Muscle of arm (tissue), 12 donors: ENCODE results near the gene OR2G3. TPM values are rescaled to one million over a fixed set of nuclear protein-coding genes. Genes with fewer than 3 reads are reported as not detected.

ENCODE experiments used
- polyA plus RNA-seq, 12 donors: library from polyadenylated mRNA; unstranded; fragments of 120-200 nt; gene quantifications; one replicate each; pipeline ENCODE4 v1.2.1, GENCODE V29; 2013; ENCODE audit not compliant: insufficient read length in 12 of 12

Gene OR2G3
- polyA plus RNA-seq, 12 donors = not detected

Other genes starting within 250 kb of the OR2G3 start
- 1 to 10 TPM in 6 of 12 donors, under 1 TPM in 4, not detected in 2; 0.78 to 2.0 (median 1.1) TPM for gene NLRP3, start 189.4 kb upstream of the OR2G3 start, polyA plus RNA-seq
- gene OR2B11, start 147.5 kb upstream of the OR2G3 start, polyA plus RNA-seq = under 1 TPM in 5 of 12 donors, not detected in 7; 0.03 to 0.11 (median 0.04) TPM
- under 1 TPM in 10 of 12 donors, not detected in 2; 0.05 to 0.57 (median 0.24) TPM for gene OR2C3, start 69.1 kb upstream of the OR2G3 start, polyA plus RNA-seq
- gene GCSAML, start 56.5 kb upstream of the OR2G3 start, polyA plus RNA-seq = 1 to 10 TPM in 1 of 12 donors, under 1 TPM in 9, not detected in 2; 0.06 to 1.2 (median 0.27) TPM
- not detected for gene OR2G2, start 17.2 kb upstream of the OR2G3 start, polyA plus RNA-seq
- gene OR13G1, start 74.2 kb downstream of the OR2G3 start, polyA plus RNA-seq = not detected
- gene OR6F1, start 111.1 kb downstream of the OR2G3 start, polyA plus RNA-seq = under 1 TPM in 1 of 12 donors, not detected in 11; 0.23 TPM
- not detected for gene OR14K1, start 133.0 kb downstream of the OR2G3 start, polyA plus RNA-seq
- gene OR14A2, start 142.6 kb downstream of the OR2G3 start, polyA plus RNA-seq = not detected
- gene OR1C1, start 155.0 kb downstream of the OR2G3 start, polyA plus RNA-seq = not detected
- not detected for gene OR14A16, start 218.5 kb downstream of the OR2G3 start, polyA plus RNA-seq
- gene OR11L1, start 236.3 kb downstream of the OR2G3 start, polyA plus RNA-seq = not detected